ENCODE data around the gene CEP55.

The CEP55 gene

GRCh38 chr10:93481637-93482144 is 14.7 kb upstream of the CEP55 start:
- H3K4me3 ChIP-seq (ENCODE audit: low read depth, low read length) = no peak overlapping the region
- TF ChIP-seq, protein P1, sequence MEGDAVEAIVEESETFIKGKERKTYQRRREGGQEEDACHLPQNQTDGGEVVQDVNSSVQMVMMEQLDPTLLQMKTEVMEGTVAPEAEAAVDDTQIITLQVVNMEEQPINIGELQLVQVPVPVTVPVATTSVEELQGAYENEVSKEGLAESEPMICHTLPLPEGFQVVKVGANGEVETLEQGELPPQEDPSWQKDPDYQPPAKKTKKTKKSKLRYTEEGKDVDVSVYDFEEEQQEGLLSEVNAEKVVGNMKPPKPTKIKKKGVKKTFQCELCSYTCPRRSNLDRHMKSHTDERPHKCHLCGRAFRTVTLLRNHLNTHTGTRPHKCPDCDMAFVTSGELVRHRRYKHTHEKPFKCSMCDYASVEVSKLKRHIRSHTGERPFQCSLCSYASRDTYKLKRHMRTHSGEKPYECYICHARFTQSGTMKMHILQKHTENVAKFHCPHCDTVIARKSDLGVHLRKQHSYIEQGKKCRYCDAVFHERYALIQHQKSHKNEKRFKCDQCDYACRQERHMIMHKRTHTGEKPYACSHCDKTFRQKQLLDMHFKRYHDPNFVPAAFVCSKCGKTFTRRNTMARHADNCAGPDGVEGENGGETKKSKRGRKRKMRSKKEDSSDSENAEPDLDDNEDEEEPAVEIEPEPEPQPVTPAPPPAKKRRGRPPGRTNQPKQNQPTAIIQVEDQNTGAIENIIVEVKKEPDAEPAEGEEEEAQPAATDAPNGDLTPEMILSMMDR (IDR thresholded peaks at IDR 0.05; ENCODE audit: borderline replicate concordance, insufficient read depth, low read depth, low read length) = no peak

GRCh38 chr10:93482145-93482834 is 14.1 kb upstream of the CEP55 start, which contains the start of gene MYOF:
TSS of gene MYOF (minus strand) at chr10:93482334. CDS start at chr10:93482194, 140 bp downstream.
- TF ChIP-seq, protein P1 (IDR thresholded peaks at IDR 0.05; ENCODE audit: borderline replicate concordance, insufficient read depth, low read depth, low read length) = peak; percentile 43; the same call in 1 of the 2 replicates
- H3K4me3 ChIP-seq (ENCODE audit: low read depth, low read length) = peak within 1 kb of the TSS; percentile 8

- TF ChIP-seq, protein P1 (IDR thresholded peaks at IDR 0.05; ENCODE audit: borderline replicate concordance, insufficient read depth, low read depth, low read length) = no peak
- H3K4me3 ChIP-seq (ENCODE audit: low read depth, low read length) = no peak overlapping the region
Measured at GRCh38 chr10:93485690-93486089, 10.7 kb upstream of the CEP55 start.

GRCh38 chr10:93488956-93489528 is 7.4 kb upstream of the CEP55 start:
- H3K4me3 ChIP-seq (ENCODE audit: low read depth, low read length) = no peak overlapping the region
- TF ChIP-seq, protein P1 (IDR thresholded peaks at IDR 0.05; ENCODE audit: borderline replicate concordance, insufficient read depth, low read depth, low read length) = no peak

DNA sequence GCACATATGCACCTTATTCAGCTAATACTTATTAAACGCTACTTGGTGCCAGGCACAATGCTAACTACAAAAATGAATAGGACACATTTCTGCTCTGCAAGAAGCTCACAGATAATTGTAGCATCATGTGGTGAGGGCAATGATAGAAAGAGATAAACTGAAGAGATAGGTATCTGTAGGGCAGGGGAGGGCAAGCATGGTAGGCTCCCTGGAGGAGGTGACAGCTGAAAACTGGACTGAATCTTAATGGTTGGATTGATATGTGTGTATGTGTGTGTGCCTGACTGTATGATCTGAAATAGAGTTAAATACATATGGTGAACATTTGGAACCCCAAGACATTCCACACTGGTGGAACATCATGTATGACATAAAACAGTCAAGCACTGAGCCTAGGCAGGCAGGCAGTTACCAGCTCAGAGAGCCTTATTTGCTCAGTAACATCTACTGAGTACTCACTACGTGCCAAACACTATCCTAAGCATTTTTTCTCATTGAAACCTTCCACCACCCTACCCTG is 4.8 kb upstream of the CEP55 start:
- no peak overlapping the region for H3K4me3 ChIP-seq (ENCODE audit: low read depth, low read length)
- TF ChIP-seq, protein P1 (IDR thresholded peaks at IDR 0.05; ENCODE audit: borderline replicate concordance, insufficient read depth, low read depth, low read length) = no peak

DNA sequence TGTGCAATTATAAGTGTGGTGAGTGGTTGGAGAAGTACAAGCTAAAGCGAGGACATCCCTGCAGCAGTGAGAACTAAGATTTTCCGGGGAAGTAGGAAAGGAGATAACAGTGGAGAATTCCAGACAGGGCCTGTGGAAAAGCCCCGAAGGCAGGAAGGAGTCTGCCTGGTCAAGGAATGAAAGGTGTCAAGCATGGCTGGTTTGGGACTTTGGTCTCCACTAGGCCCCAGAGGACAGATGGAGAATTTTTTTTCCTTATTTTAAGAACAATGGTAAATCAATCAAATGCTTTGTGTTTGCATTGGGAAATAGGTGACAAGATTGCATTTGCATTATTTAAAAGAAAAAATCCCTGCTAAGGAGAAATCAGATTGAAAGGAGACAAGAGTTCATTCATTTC is 3.2 kb upstream of the CEP55 start:
- TF ChIP-seq, protein P1 (IDR thresholded peaks at IDR 0.05; ENCODE audit: borderline replicate concordance, insufficient read depth, low read depth, low read length) = no peak

More for the DNA sequence above, 3.2 kb upstream of the CEP55 start:
- no peak overlapping the region for H3K4me3 ChIP-seq (ENCODE audit: low read depth, low read length)

All from GM12875 (cell line).